Naive thymus-derived CD8-positive, alpha-beta T cell (primary cell): ENCODE results near the gene ARFIP2. TPM values are rescaled to one million over a fixed set of nuclear protein-coding genes. Genes with fewer than 3 reads are reported as not detected.
A peak's percentile ranks its signal among the peaks of the same experiment; 100 is the strongest.

Experiments
- ATAC-seq, 2 donors: fragments of 150-1000 bp; cut with Tn5 transposase in 1 of 2; sonication (Bioruptor Pico), chemical (Tn5 transposase) in 1 of 2; 1 replicate in 1 of 2; 2 replicates in 1 of 2; pipeline ENCODE4 v1.10.0; 2021; ENCODE audit warnings: mild to moderate bottlenecking in 2 of 2, moderate library complexity in 2 of 2
- POLR2A ChIA-PET: fragments of 350-600 bp; sonication (Branson Sonifier 250); formaldehyde crosslinking; loops from one replicate; lab custom pipeline; 2021; ENCODE audit warnings: antibody characterized with exemption; lab: Charles Lee
- DNase-seq, 10 donors: peaks; one replicate each; pipeline versions ENCODE4 v3.0.0 to v3.0.0-alpha.2; 2020 to 2022
- H3K27ac Mint-ChIP-seq, 10 donors: one replicate each; pipeline ENCODE4 v1.8.0; 2020 to 2022; ENCODE audit warnings: mild to moderate bottlenecking in 10 of 10, mixed read lengths in 10 of 10, moderate library complexity in 4 of 10, inconsistent platforms in 1 of 10
- H3K27me3 Mint-ChIP-seq, 5 donors: one replicate each; pipeline ENCODE4 v1.8.0; 2021 to 2022; ENCODE audit warnings: mixed read lengths in 5 of 5
- H3K36me3 Mint-ChIP-seq, 3 donors: one replicate each; pipeline ENCODE4 v1.8.0; 2020 to 2022; ENCODE audit warnings: mixed read lengths in 3 of 3, mild to moderate bottlenecking in 2 of 3, inconsistent platforms in 1 of 3
- H3K4me1 Mint-ChIP-seq, 4 donors: one replicate each; pipeline ENCODE4 v1.8.0; 2021 to 2022; ENCODE audit warnings: mixed read lengths in 4 of 4
- H3K4me3 Mint-ChIP-seq, 10 donors: one replicate each; pipeline ENCODE4 v1.8.0; 2020 to 2022; ENCODE audit warnings: mild to moderate bottlenecking in 10 of 10, mixed read lengths in 10 of 10, moderate library complexity in 6 of 10, inconsistent platforms in 1 of 10
- H3K9me3 Mint-ChIP-seq, 9 donors: one replicate each; pipeline ENCODE4 v1.8.0; 2020 to 2022; ENCODE audit warnings: mixed read lengths in 9 of 9, mild to moderate bottlenecking in 3 of 9, inconsistent platforms in 1 of 9, moderate library complexity in 1 of 9
- polyA plus RNA-seq, 3 donors: library from polyadenylated mRNA; unstranded; fragments of 300-500 nt; fragmentation: Illumina TruSeq; gene quantifications; one replicate each; pipeline ENCODE4 v1.2.3, GENCODE V29; 2021
- total RNA-seq, 8 experiments: library from RNA in 2 of 8; stranded (reverse) in 2 of 8; gene quantifications; one replicate each; pipeline ENCODE4 v1.2.3 and lab custom pipeline; 2021 to 2026

ARFIP2 gene
- total and polyA plus RNA-seq, 5 experiments from 2014 or later = 31.1 to 56.1 (median 43.8) TPM

GRCh38 chr11:6458352-6459098 is 22.6 kb downstream of the ARFIP2 start:
- Mint-ChIP-seq H3K4me1 (no peaks in the 10 kb centered on the region), H3K27ac (peak overlapping the region in 1 of 10 donors; percentile 9)
- POLR2A ChIA-PET = no interaction called here

GRCh38 chr11:6457581-6458320 is 23.4 kb downstream of the ARFIP2 start:
- Mint-ChIP-seq H3K4me1 (no peaks in the 10 kb centered on the region), H3K36me3 (peaks cover 0 to 35% (median 3%) of the 10 kb centered on the region in 3 donors), H3K4me3 (no peak overlapping the region), H3K27me3 (no peaks in the 10 kb centered on the region), H3K9me3 (no peaks in the 10 kb centered on the region), H3K27ac (no peak overlapping the region)
- DNase-seq (no peak), ATAC-seq (no peak)
- POLR2A ChIA-PET = no interaction called here

More at GRCh38 chr11:6458352-6459098, 22.6 kb downstream of the ARFIP2 start:
- Mint-ChIP-seq H3K4me3 (no peak overlapping the region), H3K27me3 (no peaks in the 10 kb centered on the region), H3K9me3 (no peaks in the 10 kb centered on the region), H3K36me3 (peaks cover 0 to 29% (median 6%) of the 10 kb centered on the region in 3 donors)
- DNase-seq (no peak), ATAC-seq (no peak)

- no peak overlapping the region for H3K27ac Mint-ChIP-seq
- no peak for DNase-seq
- H3K27me3 Mint-ChIP-seq = no peaks in the 10 kb centered on the region
- no peaks in the 10 kb centered on the region for H3K9me3 Mint-ChIP-seq
- ATAC-seq = no peak
- no peak overlapping the region for H3K4me3 Mint-ChIP-seq
- H3K4me1 Mint-ChIP-seq = no peaks in the 10 kb centered on the region
- POLR2A ChIA-PET = no interaction called here
- peaks cover 0 to 34% (median 3%) of the 10 kb centered on the region in 3 donors for H3K36me3 Mint-ChIP-seq
Observed at GRCh38 chr11:6456361-6457073, 24.6 kb downstream of the ARFIP2 start.

DNA sequence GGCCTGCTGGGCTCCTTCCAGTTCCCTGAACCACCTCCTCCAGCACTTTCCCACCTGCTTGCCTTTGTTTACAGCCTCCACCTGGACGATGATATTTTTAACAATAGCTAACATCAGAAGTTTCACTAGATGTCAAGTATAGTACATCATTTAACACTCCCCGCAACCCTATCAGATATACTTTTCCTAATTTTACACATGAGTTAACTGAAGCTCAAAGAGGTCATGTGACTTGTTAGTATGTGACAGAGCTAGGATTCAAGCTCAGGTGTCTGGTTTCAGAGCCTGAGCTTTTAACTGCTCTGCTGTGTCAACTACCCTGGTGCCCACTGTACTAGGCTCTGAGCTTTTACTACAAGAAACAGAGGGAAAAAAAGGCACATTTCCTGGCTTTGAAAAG is 26.1 kb downstream of the ARFIP2 start:
- no peak for ATAC-seq
- POLR2A ChIA-PET = no interaction called here

DNA sequence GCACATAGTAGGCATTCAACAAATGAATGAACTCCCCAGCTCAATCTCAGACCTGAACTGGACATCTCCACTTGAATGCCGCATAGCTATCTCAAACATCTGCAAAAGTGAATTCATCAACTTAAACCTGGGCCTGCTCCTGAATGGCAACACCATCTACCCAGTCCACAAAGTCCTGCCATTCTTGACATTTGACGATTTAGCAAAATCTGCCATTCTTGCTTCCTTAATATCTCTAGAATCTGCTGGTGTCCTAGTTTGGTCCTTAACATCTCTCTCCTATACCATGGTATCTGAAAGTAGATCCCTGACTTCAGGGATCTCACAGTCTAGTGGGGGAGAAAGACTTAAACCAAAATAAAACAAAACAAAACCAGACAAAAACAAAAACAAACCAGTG is 28.0 kb downstream of the ARFIP2 start:
- DNase-seq (no peak), ATAC-seq (no peak)
- H3K27ac Mint-ChIP-seq = no peak overlapping the region
- H3K9me3 Mint-ChIP-seq = no peaks in the 10 kb centered on the region
- H3K27me3 Mint-ChIP-seq = no peaks in the 10 kb centered on the region
- H3K4me3 Mint-ChIP-seq = no peak overlapping the region
- H3K36me3 Mint-ChIP-seq = peaks cover 0 to 28% (median under 1%) of the 10 kb centered on the region in 3 donors
- POLR2A ChIA-PET = no interaction called here
- H3K4me1 Mint-ChIP-seq = no peaks in the 10 kb centered on the region

More for the DNA sequence above, 26.1 kb downstream of the ARFIP2 start:
- no peak for DNase-seq
- no peaks in the 10 kb centered on the region for H3K4me1 Mint-ChIP-seq
- H3K27ac Mint-ChIP-seq = no peak overlapping the region
- peaks cover 0 to 32% (median 3%) of the 10 kb centered on the region in 3 donors for H3K36me3 Mint-ChIP-seq
- H3K27me3 Mint-ChIP-seq = no peaks in the 10 kb centered on the region
- H3K4me3 Mint-ChIP-seq = no peak overlapping the region
- H3K9me3 Mint-ChIP-seq = no peaks in the 10 kb centered on the region

DNA sequence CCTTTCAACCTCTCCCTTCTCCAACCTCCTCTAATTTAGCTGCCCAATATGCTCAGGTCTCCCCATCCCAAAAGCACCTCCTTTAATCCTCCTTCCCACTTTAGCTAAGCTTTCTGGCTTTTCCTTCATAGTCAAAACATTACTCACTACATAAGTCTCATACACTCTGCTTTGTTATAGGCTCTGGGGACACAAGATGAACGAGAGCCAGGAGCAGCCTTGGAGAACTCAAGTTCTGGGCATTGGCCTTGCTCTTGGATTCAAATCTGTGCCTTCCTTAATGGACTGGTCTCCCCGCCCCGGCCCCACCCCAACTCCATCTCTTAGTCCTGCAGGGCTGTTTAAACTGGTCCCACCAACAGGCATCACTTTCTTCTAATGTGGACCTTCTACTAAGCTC is 28.9 kb downstream of the ARFIP2 start:
- no peak overlapping the region for H3K4me3 Mint-ChIP-seq
- ATAC-seq (no peak), DNase-seq (no peak)
- POLR2A ChIA-PET = no interaction called here
- H3K4me1 Mint-ChIP-seq = no peaks in the 10 kb centered on the region
- no peaks in the 10 kb centered on the region for H3K9me3 Mint-ChIP-seq
- H3K27ac Mint-ChIP-seq = no peak overlapping the region
- H3K36me3 Mint-ChIP-seq = peaks cover 0 to 28% (median 0%) of the 10 kb centered on the region in 3 donors
- no peaks in the 10 kb centered on the region for H3K27me3 Mint-ChIP-seq

- no peak for DNase-seq
- ATAC-seq = no peak
- Mint-ChIP-seq H3K9me3 (no peaks in the 10 kb centered on the region), H3K27ac (peak overlapping the region in 1 of 10 donors; percentile 46), H3K27me3 (no peaks in the 10 kb centered on the region), H3K36me3 (peaks cover 0 to 6% (median 0%) of the 10 kb centered on the region in 3 donors), H3K4me3 (no peak overlapping the region), H3K4me1 (no peaks in the 10 kb centered on the region)
- POLR2A ChIA-PET = no interaction called here
Observed at GRCh38 chr11:6448574-6448973, 32.6 kb downstream of the ARFIP2 start.

GRCh38 chr11:6443269-6444003 is 37.7 kb downstream of the ARFIP2 start:
- peak; percentile 84 to 94 for ATAC-seq
- DNase-seq = peak; percentile 38 to 71 (median 56)
- Mint-ChIP-seq H3K27me3 (no peaks in the 10 kb centered on the region), H3K27ac (no peak overlapping the region), H3K4me1 (peaks cover 0 to 3% (median under 1%) of the 10 kb centered on the region in 4 donors), H3K4me3 (no peak overlapping the region), H3K9me3 (no peaks in the 10 kb centered on the region), H3K36me3 (no peaks in the 10 kb centered on the region)
- POLR2A ChIA-PET = interaction anchor here (0.9 to 2.4 kb wide), 7 partner anchors 13 to 70 kb away, joined by 4 to 62 read pairs (median 6); partner anchors contain the start of genes APBB1 and SMPD1

GRCh38 chr11:6442441-6442840 is 38.7 kb downstream of the ARFIP2 start:
- Mint-ChIP-seq H3K27me3 (no peaks in the 10 kb centered on the region), H3K4me1 (peaks cover 0 to 3% (median under 1%) of the 10 kb centered on the region in 4 donors)

DNA sequence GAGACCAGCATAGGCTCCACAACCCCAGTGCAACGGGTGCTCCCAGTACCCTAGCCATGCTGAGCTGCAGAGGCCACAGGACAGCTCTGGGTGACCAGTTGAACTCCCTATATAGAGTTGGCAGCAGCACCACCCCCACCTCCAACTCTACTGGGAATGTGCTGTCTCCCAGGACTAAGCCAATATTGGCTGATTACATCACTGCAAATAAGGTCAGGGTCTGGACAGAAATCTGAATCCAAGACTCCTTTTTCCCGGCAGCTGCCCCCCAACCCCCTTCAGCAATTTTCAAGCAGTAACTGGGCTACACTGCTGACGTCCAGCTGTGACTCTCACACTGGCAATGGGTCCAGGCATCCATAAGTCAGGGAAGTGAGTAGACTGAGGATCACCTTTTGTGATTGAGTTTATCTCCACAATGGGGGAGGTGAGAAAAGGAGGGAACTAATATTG is 40.2 kb downstream of the ARFIP2 start, which contains the start of gene HPX:
Gene HPX, minus strand, starts transcription at position 82 of the 453 bp plus-strand sequence. Its CDS starts 24 bp downstream, at position 58.
- POLR2A ChIA-PET = interaction anchor here (0.7 to 1.3 kb wide), 4 partner anchors 38 to 63 kb away, joined by 3 to 8 read pairs (median 4); partner anchors contain the start of gene SMPD1
- DNase-seq (no peak), ATAC-seq (no peak)
- peaks cover 0 to 4% (median 2%) of the 10 kb centered on the region in 4 donors for H3K4me1 Mint-ChIP-seq
- H3K4me3 Mint-ChIP-seq = no peak within 1 kb of the TSS
- no peaks in the 10 kb centered on the region for H3K9me3 Mint-ChIP-seq
- H3K27me3 Mint-ChIP-seq = no peaks in the 10 kb centered on the region
- no peak within 1 kb of the TSS for H3K27ac Mint-ChIP-seq
- no peaks in the 10 kb centered on the region for H3K36me3 Mint-ChIP-seq

More at GRCh38 chr11:6442441-6442840, 38.7 kb downstream of the ARFIP2 start:
- no peaks in the 10 kb centered on the region for H3K9me3 Mint-ChIP-seq
- H3K36me3 Mint-ChIP-seq = no peaks in the 10 kb centered on the region
- POLR2A ChIA-PET = interaction anchor here (1.7 to 2.4 kb wide), 3 partner anchors 23 to 64 kb away, joined by 8 to 62 read pairs (median 15); partner anchors contain the start of genes APBB1 and SMPD1
- H3K4me3 Mint-ChIP-seq = no peak overlapping the region
- ATAC-seq (no peak), DNase-seq (no peak)
- H3K27ac Mint-ChIP-seq = no peak overlapping the region

DNA sequence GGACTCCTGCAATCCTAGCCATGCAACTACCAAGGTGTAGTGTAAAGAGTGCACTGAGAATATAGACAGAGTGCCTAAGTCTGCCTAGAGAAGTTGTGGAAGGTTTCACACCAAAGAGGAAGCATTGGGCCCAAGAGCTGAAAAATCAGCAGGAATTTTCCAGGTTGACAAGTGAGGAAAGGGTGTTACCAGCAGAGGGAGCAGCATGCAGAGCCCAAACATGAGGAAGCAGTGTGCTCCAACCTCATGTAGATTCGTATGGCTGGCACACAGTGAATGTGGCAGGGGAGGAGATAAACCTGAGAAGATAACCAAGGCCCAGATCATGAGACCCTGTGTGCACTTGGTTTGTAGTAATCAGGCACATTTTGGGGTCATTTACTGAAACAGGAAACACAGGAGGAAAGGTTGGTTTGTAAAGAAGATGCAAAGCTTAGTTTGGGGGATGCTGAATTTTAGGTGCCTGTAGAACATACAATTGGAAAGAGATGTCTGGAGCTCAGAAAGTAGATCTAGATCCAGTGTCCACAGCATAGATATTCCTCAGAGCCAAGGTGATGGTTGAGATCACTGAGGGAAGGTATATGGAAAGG is 42.1 kb downstream of the ARFIP2 start:
- Mint-ChIP-seq H3K9me3 (no peaks in the 10 kb centered on the region), H3K27me3 (no peaks in the 10 kb centered on the region), H3K4me1 (peaks cover 2 to 9% (median 6%) of the 10 kb centered on the region in 4 donors), H3K4me3 (no peak overlapping the region), H3K36me3 (no peaks in the 10 kb centered on the region), H3K27ac (no peak overlapping the region)
- POLR2A ChIA-PET = interaction anchor here (0.7 to 2.0 kb wide), 5 partner anchors 33 to 61 kb away, joined by 3 to 8 read pairs (median 8); partner anchors contain the start of gene SMPD1
- ATAC-seq = peak; percentile 52 to 58
- peak in 6 of 10 donors; percentile 4 to 28 (median 24) for DNase-seq
